Measurements from ENCODE around the gene ZNF695.

DNA sequence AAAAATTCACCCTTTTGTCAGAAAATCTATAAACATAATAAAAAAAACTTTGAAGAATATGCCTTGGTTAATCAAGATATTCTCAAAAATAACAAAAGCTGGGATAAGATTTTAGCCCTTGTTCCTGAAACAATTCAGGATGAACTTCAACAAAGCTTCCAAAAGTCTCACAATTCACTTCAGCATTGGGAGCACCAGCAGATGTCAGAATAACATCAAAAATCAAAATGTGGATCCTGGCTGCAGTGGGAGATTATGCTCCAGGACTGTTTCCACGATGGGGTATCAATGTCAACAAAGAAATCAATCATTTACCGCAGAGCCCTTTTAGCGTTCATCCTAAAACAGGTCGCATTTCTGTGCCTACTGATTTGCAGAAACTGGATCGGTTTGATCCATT, 35.5 kb upstream of the ZNF695 start:
- peak in 1 of 5 experiments; percentile 10 for TF ChIP-seq CTCF (IDR thresholded peaks at IDR 0.05)
- TF ChIP-seq POLR2A (IDR thresholded peaks at IDR 0.05), result no peak
